Measurements from ENCODE around the gene SRPK2. TPM values are rescaled to one million over a fixed set of nuclear protein-coding genes. Genes with fewer than 3 reads are reported as not detected.

Gene SRPK2
- total RNA-seq, 1 experiment from 2014 or later, result 58.2 TPM

DNA sequence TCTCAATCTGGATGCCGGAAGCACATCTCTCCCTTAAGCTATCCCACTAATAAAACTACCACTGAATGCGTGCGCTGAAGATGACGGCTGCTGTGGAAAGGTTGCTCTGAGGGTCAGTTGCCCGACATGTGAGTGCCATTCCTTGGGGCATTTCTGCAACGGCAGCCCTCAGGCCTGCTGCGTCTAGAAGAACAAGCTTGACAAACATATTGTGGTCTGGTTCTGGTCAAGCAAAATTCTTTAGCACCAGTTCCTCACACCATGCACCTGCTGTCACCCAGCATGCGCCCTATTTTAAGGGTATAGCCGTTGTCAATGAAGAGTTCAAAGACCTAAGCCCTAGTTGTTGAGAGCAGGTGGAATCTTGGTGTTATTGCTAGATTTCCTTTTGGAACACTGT is 184.2 kb downstream of the SRPK2 start:
- CTCF ChIA-PET, result no interaction called here

DNA sequence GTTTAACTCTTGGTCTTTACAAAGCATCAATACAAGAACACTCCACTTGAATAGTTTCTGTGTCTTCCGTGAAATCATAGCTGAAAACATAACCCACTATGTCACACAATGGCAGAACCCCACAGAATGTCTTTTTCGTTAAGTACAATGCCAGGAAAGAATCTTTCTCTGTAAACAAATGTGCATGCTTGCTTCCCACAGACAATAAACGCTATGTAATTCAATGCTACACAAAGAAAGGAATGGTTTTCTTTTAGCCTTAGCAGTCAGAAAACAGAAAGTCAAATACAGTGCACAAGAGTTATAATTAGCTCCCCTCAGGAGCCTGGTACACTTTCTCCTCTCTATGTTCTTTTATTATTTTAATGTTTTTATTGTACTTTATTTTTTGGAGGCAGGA is 186.1 kb downstream of the SRPK2 start:
- ATAC-seq, result no peak
- no peak for TF ChIP-seq TCF7L2 (IDR thresholded peaks at IDR 0.05; ENCODE audit: low read depth, low read length)
- TF ChIP-seq, protein P1, sequence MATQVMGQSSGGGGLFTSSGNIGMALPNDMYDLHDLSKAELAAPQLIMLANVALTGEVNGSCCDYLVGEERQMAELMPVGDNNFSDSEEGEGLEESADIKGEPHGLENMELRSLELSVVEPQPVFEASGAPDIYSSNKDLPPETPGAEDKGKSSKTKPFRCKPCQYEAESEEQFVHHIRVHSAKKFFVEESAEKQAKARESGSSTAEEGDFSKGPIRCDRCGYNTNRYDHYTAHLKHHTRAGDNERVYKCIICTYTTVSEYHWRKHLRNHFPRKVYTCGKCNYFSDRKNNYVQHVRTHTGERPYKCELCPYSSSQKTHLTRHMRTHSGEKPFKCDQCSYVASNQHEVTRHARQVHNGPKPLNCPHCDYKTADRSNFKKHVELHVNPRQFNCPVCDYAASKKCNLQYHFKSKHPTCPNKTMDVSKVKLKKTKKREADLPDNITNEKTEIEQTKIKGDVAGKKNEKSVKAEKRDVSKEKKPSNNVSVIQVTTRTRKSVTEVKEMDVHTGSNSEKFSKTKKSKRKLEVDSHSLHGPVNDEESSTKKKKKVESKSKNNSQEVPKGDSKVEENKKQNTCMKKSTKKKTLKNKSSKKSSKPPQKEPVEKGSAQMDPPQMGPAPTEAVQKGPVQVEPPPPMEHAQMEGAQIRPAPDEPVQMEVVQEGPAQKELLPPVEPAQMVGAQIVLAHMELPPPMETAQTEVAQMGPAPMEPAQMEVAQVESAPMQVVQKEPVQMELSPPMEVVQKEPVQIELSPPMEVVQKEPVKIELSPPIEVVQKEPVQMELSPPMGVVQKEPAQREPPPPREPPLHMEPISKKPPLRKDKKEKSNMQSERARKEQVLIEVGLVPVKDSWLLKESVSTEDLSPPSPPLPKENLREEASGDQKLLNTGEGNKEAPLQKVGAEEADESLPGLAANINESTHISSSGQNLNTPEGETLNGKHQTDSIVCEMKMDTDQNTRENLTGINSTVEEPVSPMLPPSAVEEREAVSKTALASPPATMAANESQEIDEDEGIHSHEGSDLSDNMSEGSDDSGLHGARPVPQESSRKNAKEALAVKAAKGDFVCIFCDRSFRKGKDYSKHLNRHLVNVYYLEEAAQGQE (IDR thresholded peaks at IDR 0.05; ENCODE audit: insufficient read depth in 1 of 2, low read depth in 2 of 2, low read length in 1 of 2), result no peak
- TF ChIP-seq POLR2AphosphoS5 (IDR thresholded peaks at IDR 0.05; ENCODE audit: low read depth, low read length), result no peak
- TF ChIP-seq, protein P2, sequence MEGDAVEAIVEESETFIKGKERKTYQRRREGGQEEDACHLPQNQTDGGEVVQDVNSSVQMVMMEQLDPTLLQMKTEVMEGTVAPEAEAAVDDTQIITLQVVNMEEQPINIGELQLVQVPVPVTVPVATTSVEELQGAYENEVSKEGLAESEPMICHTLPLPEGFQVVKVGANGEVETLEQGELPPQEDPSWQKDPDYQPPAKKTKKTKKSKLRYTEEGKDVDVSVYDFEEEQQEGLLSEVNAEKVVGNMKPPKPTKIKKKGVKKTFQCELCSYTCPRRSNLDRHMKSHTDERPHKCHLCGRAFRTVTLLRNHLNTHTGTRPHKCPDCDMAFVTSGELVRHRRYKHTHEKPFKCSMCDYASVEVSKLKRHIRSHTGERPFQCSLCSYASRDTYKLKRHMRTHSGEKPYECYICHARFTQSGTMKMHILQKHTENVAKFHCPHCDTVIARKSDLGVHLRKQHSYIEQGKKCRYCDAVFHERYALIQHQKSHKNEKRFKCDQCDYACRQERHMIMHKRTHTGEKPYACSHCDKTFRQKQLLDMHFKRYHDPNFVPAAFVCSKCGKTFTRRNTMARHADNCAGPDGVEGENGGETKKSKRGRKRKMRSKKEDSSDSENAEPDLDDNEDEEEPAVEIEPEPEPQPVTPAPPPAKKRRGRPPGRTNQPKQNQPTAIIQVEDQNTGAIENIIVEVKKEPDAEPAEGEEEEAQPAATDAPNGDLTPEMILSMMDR (IDR thresholded peaks at IDR 0.05), result no peak
- no peak for TF ChIP-seq SIN3A (IDR thresholded peaks at IDR 0.05; ENCODE audit: borderline replicate concordance, insufficient read depth, low read depth, low read length)
- ChIA-PET CTCF (no interaction called here), POLR2A (interaction anchor here (0.6 kb wide), 1 partner anchor 22 kb away, joined by 3 read pairs; no protein-coding TSS in a partner anchor)
- intact Hi-C loops (cut with micrococcal nuclease; ENCODE audit: unreplicated experiment) (no loop called here), in situ Hi-C loops (cut with HindIII; ENCODE audit: low pct_unique_long_range_greater_than_20kb, low sequenced_read_pairs) (no loop called here)
- Histone ChIP-seq H3K36me3 (ENCODE audit: control insufficient read depth, insufficient read depth, low read length) (no peaks in the 10 kb centered on the region; the same call in none of the 2 replicates), H3K27me3 (ENCODE audit: control insufficient read depth, insufficient read depth, low read length) (no peaks in the 10 kb centered on the region), H3K9me3 (ENCODE audit: control insufficient read depth, insufficient read depth, low read depth, low read length) (no peaks in the 10 kb centered on the region), H3K4me3 (ENCODE audit: low read depth in 2 of 2, low read length in 2 of 2) (no peak overlapping the region), H3K27ac (ENCODE audit: low read length) (no peak overlapping the region), H3K4me1 (ENCODE audit: control insufficient read depth, insufficient read depth, low read length) (0 out of 2 replicates have a peak, but pooled peaks cover 4% of the 10 kb centered on the region)
- DNase-seq (ENCODE audit: low read depth, low spot score), result no peak
- BruUV-seq (replicated peaks), result no TSS peak

More for the DNA sequence above, 184.2 kb downstream of the SRPK2 start:
- Histone ChIP-seq H3K4me1 (ENCODE audit: control insufficient read depth, insufficient read depth, low read length) (no peaks in the 10 kb centered on the region), H3K27ac (ENCODE audit: low read length) (no peak overlapping the region), H3K9me3 (ENCODE audit: control insufficient read depth, insufficient read depth, low read depth, low read length) (no peaks in the 10 kb centered on the region), H3K4me3 (ENCODE audit: low read depth in 2 of 2, low read length in 2 of 2) (no peak overlapping the region), H3K27me3 (ENCODE audit: control insufficient read depth, insufficient read depth, low read length) (no peaks in the 10 kb centered on the region), H3K36me3 (ENCODE audit: control insufficient read depth, insufficient read depth, low read length) (no peaks in the 10 kb centered on the region; the same call in none of the 2 replicates)
- TF ChIP-seq SIN3A (IDR thresholded peaks at IDR 0.05; ENCODE audit: borderline replicate concordance, insufficient read depth, low read depth, low read length) (no peak), TCF7L2 (IDR thresholded peaks at IDR 0.05; ENCODE audit: low read depth, low read length) (no peak), POLR2AphosphoS5 (IDR thresholded peaks at IDR 0.05; ENCODE audit: low read depth, low read length) (no peak)
- TF ChIP-seq, protein P2 (IDR thresholded peaks at IDR 0.05), result no peak
- TF ChIP-seq, protein P1 (IDR thresholded peaks at IDR 0.05; ENCODE audit: insufficient read depth in 1 of 2, low read depth in 2 of 2, low read length in 1 of 2), result no peak
- DNase-seq (ENCODE audit: low read depth, low spot score) (no peak), ATAC-seq (no peak)
- BruUV-seq (replicated peaks), result no TSS peak
- POLR2A ChIA-PET, result no interaction called here
- in situ Hi-C loops (cut with HindIII; ENCODE audit: low pct_unique_long_range_greater_than_20kb, low sequenced_read_pairs), result no loop called here
- intact Hi-C loops (cut with micrococcal nuclease; ENCODE audit: unreplicated experiment), result no loop called here
